HG03520 (cell line): ENCODE measurements around the gene MTERF1.
"Not testable (repeated sequence)": the region's sequence is repeated elsewhere in the genome, so short reads cannot be mapped to it uniquely, and the experiment has no call there.

ENCODE experiments used
- ATAC-seq: cut with Tn5 transposase; IDR thresholded peaks from one replicate; pipeline ENCODE4 v1.9.1; 2021; ENCODE audit warnings: mild to moderate bottlenecking, moderate library complexity; ENCODE audit not compliant: unreplicated experiment

The MTERF1 gene, protein sequence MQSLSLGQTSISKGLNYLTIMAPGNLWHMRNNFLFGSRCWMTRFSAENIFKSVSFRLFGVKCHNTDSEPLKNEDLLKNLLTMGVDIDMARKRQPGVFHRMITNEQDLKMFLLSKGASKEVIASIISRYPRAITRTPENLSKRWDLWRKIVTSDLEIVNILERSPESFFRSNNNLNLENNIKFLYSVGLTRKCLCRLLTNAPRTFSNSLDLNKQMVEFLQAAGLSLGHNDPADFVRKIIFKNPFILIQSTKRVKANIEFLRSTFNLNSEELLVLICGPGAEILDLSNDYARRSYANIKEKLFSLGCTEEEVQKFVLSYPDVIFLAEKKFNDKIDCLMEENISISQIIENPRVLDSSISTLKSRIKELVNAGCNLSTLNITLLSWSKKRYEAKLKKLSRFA

DNA sequence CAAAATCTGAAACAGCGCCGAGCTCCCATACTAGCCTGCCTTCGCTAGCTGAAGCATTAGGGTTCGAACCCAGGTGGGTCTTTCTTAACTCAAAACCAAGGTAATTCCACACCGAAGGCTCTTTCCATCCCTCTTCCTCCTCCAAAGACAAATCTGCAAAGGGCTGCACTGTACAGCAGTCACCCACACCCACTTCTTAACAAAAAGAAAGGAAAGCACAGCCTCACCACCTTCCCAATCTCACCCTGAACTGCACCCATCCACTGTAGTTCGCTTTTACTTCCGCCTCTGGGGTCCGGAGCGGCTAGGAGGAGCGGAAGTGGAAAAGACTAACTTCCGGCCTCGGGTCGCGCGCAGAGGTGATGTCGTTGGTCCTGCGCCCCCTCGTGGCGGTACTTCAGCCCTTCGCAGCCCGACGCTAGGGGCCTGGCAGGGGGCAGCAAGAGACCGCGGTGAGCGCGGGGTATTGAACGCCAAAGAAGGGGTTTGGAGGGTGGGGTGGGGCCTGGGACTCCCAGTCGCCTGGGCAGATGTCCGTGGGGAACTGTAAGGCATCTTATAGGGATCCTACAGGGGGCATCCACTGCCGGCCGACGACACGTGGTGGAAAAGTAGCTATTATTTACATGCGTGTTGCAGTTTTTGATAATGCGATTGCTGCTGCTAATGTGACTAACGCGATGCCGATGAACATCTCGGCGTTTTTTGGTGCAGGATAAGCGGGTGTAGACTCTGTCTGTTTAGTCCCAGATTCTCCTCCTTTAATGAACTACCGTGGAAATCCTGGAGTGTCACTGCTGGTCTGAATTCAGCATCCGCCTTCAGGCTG, at the start of gene MTERF1:
Gene MTERF1, minus strand, starts transcription at position 290 of the 829 bp plus-strand sequence. CDS start 619 bp downstream, outside the sequence.
- peak; percentile 99 for ATAC-seq

DNA sequence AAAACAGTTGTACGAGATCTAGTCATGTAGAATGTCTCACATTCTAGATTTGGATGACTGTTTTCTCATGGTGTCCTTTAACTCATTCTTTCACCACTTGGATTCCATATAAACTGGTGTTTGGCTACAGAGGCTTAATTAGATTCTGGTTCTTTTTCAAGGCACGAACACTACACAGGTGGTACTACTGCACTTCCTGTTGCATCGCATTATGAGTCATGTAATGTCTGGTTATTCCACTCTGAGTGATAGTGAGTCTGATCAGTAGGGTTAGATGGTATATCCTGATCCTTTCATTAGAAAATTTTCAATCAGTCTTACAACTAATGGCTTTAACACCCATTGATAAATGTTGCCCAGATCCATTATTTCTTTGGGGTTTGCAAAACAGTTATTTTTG, 49.0 kb upstream of the MTERF1 start:
- peak; percentile 88 for ATAC-seq

DNA sequence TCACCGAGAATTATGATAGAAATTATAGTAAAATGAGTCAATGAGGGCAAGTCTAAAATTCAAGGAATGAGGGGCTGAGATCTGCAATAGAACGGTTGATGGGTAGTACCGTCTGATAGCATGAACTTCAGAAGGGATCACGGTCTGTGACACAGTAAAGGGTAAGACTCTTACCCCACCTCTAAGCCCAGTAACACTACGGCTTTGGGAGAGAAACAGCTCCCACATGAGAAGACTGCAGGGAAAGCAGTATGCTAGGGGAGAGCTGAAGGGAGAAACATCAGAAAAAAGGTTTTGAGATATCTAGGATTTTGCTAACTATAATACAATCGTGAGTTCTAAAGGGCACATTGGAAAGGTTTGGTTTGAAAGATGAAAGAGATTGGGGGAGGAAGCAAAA, 47.4 kb upstream of the MTERF1 start:
- no peak for ATAC-seq

DNA sequence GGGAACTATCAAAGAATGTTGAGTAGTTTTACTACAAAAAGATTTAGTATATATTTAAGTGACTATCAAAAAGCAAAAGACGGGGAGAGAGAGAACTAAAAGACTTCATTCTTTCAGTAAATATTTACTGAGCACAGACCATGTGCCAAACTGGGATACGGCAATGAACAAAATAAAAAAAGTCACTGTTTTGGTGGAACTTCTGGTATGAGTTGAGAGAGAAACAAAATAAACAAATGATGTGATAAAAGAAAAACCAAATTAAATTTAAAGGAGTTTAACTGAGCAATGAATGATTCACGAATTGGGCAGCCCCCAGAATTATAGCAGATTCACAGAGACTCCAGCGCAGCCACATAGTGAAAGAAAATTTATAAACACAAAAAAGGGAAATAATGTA, 42.4 kb upstream of the MTERF1 start:
- no peak for ATAC-seq

DNA sequence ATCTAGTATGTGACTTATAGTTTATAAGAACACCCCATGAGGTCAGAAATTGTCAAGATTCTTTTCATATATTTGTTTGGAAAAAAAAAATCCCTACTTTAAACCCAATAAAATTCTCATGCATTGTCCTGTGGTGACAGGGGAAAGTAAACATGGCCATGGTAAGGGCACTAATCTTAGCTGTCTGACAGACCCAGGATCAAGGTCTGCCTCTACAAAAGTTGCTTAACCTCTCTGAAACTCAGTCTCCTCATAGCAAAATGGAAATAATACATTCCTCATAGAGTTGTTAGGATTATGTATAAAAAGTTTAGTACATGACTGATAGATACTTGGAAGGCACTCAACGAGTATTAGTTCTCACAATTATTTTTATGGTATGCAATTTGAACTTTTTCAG, 37.9 kb upstream of the MTERF1 start:
- no peak for ATAC-seq

DNA sequence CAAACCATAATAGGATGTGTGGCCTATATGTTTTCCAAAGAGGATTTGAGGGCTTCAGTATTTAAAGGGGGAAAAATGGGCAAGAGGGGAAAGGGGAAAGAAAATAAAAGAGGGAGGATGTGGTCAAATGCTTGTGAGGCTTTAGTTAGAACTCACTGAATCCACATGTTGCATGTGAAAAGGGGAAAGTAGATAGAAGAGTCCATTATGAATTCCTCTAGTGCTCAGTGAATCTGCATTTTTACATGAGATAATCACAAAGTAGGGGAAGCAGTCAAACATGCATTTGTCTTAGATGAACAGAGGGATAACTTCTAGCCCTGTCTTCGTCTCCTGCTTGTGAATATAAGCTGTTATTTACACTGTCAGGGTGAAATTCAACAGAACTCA, 35.5 kb upstream of the MTERF1 start:
- ATAC-seq = no peak

DNA sequence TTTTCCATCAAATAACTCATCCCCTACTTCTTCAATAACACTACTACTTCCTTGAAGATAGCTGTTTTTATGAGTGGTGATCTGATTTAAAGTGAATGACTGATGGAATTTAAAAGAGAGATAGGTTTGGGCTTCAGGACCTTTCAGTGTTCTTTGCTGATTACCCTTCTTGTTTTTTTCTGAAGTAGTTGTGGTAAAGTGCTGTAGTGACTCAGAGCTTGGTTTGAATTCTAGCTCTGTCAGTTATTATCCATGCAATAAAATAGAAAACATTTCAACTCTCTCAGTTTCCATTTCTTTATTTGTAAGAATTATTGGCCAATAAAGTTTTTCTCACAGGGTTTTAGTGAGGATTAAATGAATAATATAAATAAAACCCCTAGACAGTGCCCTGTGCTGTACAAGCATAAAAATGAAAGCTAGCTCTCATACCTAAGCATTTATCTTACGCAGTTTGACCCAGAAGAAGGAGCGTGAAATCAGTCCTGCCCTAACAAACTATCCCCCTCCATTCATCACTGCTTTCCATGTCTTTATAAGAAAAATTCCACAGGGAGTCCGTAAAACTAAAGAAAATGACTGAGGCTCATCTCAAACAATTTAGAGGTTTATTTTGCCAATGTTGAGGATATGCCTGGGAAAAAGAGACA, 35.0 kb upstream of the MTERF1 start:
- no peak for ATAC-seq

DNA sequence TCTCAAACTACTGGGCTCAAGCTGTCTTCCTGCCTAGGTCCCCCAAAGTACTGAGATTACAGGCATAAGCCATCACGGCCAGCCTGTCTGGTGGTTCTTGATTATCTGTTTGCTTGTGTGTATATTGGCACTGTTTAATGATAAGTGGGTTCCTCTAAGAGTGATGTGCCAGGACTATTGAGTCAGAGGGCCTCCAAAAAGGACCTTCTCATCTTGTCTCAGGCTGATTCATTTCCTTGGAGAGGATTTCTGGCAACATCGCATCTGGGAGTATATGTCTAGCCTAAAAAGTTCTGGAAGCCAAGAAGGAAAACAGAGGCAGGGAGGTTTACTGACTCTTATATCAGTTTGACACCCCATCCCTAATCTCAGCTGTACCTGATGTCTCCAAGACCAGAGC, 33.1 kb upstream of the MTERF1 start:
- no peak for ATAC-seq

DNA sequence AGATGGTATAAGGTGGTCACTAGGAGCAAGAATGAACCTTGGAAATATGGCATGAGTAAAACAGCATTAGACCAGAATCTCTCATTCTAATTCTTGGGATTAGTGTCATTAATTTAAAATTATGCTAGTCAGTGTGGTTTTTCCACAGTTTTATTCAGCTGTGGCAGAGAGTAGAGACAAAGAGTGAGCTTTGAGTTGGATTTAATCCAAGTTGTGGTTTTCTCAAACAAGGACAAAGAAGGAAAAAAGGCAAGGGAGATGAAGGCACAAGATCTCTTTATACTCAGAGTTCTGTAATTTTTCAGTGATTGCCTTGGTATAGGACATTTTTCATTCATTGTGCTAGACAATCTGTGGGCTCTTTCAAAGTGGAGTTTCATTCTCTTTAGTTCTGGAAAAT, 32.0 kb upstream of the MTERF1 start:
- ATAC-seq = no peak

DNA sequence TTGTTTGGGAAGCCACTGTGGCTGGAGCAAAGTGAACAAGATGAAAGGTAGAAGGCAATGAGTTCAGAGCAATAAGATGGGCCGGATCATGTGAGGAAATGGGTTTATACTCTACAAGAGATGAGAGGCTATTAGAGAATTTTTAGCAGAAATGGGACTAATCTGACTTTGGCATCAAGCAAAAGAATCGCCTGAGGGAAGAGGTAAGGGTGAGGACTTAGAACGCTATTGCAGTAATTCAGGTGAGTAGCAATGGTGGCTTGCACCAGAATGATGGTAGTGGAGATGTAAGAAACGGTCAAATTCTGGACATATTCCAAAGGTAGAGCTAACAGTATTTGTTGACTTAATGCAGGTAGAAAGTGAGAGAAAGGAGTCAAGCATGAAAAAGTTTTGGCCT, 30.6 kb upstream of the MTERF1 start:
- ATAC-seq = no peak

DNA sequence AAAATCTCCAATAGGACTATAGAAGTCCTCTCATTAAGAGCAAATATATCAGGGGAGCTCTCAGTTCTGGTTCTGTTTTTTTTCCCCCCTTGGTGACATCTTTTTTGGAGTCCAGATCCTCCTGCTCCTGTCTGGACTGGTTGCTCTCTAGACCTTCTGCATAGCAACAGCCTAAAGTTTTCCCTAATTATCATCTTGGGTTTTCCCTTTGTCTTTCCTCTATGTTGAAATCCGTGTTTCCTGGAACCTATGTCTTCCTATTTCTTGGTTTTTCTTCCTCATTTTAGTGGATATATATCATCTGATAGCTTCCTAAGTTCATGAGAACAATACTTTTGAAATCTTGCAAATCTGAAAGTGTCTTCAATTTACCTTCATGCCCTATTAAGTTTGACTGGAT, 29.7 kb upstream of the MTERF1 start:
- no peak for ATAC-seq

DNA sequence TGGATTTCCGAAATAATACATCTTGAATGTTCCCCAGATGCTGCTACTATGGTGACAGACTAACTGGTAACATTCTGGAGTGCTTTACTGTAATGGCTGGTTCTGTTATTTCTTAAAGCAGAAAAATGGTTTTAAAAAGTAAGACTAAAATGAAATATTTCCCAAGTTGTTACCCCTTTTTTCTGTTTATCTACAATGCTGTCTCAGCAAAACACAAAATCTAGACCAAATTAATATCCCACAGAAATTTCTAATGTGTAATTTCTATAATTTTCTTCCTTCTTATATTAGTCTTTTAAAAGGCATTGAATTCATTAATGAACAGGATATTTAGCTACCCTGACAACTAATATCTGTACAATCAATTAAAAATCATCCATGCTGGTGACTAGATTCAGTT, 19.1 kb upstream of the MTERF1 start:
- no peak for ATAC-seq

DNA sequence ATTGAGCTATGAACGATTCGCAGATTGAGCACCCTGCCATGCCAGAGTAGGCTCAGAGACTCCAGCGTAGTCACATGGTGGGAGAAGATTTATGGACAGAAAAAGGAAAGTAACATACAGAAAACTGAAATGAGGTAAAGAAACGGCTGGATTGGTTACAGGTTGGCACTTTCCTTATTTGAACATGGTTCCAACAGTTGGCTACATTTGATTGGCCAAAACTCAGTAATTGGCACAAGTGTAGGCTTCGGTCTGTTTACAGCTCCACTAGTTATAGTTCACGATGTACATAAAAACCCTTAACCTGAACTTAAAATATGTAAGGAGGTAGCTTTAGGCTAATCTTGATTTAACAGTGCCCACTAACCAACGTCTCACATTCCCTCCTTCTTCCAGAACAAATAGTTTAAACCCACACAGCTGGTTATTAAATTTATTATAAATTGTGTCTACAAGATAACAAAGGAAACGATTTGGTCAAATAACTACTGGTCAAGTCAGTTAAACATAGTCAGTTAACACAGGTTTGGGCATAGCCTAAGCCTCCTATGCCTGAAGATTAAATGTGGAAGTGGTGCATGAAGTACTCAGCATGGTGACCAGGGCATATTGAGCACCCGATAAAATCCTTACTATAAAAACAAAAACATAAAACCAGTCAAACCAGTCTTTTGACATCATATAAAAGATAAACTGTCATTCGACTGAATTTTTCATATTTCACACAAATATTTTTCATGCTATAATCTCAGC, 17.9 kb upstream of the MTERF1 start:
- no peak for ATAC-seq

DNA sequence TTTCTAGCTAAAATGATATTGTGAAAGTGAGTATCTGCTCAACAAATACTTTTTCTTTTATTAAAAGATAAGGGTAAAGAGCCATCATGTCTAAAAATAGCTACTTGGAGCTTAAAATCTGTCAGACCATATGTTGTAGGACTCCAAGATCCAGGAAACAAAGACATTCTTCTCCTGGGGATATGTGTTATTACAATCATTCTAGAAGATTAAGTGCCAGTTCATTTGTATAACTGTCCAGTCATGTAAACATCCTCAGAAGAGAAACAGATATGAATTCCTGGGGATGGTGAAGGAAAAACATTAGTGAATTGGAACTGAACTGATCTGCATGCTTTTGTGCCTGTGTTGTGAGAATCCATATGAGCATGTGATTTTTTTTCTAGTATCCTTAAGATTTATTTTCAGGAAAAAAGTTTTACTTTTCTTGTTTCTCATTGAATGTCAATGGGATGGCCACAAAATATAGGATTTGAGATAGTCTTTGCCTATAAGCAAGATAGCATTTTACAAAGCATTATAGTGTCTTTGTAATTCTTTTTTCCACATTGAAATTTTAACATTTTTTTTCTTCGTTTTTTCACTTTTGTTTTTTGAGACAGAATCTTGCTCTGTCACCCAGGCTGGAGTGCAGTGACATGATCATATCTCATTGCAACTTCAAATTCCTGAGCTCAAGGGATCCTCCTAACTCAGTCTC, 14.4 kb upstream of the MTERF1 start:
- ATAC-seq = no peak

DNA sequence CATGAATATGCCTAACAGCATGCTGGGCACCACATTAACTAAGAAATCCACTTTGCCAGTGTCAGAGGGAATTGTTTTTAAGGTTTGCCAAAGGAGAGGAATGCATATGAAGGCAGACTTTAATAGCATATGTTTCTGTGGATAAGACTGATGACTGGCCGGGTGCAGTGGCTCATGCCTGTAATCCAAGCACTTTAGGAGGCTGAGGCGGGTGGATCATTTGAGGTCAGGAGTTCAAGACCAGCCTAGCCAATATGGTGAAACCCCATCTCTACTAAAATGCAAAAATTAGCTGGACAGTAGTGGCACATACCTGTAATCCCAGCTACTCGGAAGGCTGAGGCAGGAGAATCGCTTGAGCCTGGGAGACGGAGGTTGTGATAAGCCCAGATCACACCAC, 13.2 kb upstream of the MTERF1 start:
- ATAC-seq = not testable (repeated sequence)

DNA sequence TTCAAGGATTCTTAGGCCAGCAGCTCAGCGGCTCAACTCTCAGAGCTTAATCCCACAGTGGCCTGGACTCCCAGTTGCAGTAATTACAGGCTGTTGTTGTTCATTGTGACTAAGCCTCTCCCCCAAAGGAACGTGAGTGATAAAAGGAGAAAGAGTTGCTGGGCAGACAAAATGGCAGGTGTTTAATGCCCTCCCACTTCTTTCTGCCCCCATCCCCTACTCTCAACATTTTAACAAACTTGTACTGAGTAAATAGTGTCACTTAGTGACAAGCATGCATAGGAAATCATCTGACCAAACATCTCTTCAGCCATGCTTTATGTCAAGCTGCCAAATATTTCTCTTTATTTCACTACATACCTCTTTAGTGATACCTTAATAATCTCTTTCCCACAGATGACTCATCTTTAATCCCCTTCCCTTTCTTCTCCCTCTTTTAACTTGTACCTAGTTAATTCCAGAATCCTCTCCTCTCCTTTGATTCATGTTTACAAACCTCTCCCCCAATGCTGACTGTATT, 12.4 kb upstream of the MTERF1 start:
- no peak for ATAC-seq

DNA sequence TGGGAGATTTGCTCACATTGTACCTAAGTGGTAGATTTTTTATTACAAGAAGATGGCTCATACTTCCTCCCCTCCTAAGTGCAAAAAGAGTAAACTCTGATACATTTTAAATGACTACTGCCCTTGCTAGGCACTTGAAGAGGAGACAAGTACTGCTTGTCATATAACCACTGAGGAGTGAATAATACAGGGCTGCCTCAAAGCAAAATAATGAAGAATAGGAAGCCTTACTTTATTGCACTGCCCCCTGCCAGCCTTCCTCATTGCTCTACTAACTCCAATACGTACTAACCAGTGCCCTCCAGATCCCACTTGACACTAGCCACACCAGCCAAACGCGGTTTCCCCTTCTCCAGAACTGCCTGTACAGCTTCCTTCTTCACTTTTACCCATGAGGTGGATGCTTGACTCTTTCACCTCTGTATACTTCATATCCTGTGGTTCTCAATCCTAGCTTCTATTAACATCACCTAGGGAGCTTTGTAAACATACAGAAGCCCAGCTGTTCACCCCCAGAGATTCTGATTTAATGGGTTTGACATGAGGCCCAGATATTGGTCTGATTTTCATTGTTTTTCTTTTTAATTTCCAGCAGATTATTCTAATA, 11.7 kb upstream of the MTERF1 start:
- ATAC-seq = no peak

DNA sequence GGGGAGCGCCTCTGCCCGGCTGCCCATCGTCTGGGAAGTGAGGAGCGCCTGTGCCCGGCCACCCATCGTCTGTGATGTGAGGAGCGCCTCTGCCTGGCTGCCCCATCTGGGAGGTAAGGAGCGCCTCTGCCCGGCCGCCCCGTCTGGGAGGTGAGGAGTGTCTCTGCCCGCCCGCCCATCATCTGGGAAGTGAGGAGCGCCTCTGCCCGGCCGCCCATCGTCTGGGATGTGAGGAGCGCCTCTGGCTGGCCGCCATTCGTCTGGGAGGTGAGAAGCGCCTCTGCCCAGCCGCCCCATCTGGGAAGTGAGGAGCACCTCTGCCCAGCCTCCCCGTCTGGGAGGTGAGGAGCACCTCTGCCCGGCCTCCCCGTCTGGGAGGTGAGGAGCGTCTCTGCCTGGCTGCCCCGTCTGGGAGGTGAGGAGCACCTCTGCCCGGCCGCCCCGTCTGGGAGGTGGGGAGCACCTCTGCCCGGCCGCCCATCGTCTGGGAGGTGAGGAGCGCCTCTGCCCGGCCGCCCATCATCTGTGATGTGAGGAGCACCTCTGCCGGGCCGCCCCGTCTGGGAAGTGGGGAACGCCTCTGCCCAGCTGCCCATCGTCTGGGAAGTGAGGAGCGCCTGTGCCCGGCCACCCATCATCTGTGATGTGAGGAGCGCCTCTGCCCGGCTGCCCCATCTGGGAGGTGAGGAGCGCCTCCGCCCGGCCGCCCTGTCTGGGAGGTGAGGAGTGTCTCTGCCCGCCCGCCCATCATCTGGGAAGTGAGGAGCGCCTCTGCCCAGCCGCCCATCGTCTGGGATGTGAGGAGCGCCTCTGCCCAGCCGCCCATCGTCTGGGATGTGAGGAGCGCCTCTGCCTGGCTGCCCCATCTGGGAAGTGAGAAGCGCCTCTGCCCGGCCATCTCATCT, 8.0 kb upstream of the MTERF1 start:
- ATAC-seq = not testable (repeated sequence)
